ENCODE data around the gene EDNRA.
A peak's percentile ranks its signal among the peaks of the same experiment; 100 is the strongest.

Gene EDNRA

GRCh38 chr4:147542229-147542990 is 61.5 kb downstream of the EDNRA start:
- DNase-seq, result no peak

- no peak for DNase-seq
Measured at GRCh38 chr4:147543034-147543433, 62.1 kb downstream of the EDNRA start.

- no peak for DNase-seq
Measured at GRCh38 chr4:147546349-147546748, 65.5 kb downstream of the EDNRA start.

- no peak for DNase-seq
Measured at GRCh38 chr4:147547314-147548056, 66.6 kb downstream of the EDNRA start.

DNA sequence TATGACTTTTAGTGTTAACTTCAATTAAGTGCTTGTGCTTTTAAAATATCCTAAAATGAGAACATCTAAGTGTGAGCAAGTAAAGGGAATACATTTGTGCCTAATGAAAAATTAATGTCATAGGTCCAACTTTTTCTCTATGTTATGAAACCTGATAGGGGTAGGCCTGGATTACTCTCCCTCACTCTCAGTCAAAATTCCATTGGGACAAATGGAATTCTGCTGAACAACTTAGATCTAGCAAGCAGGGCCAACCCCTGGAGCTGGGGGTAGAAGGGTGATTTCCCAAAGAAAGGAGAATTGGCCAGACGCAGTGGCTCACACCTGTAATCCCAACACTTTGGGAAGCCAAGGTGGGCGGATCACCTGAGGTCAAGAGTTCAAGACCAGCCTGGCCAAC is 67.4 kb downstream of the EDNRA start:
- no peak for DNase-seq

DNA sequence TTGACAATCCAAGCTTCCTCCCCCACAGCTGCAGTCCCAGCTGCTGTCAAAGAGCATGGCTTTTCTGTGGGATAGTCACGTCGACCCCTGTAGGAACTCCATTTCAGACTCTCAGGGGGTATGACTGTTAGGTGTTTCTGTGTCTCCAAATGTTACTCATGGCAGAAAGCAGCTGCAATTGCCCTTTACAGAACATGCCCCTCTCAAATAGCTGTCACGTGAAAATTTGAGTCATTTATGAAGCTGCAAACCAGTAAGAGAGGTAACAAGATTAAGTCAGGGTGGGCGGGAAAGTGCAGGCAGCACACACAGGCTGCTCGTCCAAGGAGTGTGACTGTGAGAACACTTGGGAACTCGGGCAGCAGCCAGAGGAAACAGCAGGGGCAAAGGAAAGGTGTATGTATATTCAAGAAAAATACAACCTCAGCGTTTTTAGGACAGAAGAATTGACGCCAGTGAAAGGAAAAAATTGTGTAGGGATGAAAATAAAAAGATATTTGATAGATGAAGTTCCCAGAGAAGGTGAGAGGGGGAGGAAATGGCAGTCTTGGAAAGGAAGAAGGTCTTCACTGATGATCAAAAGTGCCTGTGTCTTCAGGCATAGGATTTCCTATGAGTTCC is 69.8 kb downstream of the EDNRA start:
- DNase-seq, result no peak

DNA sequence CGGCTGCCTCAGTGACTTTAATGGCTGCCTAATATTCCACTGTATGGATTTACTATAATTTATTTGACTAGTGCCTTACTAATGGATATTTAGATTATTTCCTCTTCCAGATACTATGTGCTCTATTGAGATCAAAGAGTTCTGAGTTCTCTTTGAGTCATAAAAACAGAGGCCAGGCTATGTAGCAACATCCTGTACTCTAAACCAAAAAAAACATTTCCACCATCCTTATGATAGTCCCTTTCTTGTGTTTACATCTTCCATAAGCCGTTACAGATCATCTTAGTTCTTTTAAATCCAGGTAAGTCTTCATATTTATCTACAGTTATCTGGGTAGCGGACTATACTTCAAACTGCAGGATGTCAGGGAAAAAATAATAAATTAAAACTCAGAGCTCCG is 79.7 kb downstream of the EDNRA start:
- no peak for DNase-seq

GRCh38 chr4:147566762-147567161 is 85.9 kb downstream of the EDNRA start:
- DNase-seq, result no peak

DNA sequence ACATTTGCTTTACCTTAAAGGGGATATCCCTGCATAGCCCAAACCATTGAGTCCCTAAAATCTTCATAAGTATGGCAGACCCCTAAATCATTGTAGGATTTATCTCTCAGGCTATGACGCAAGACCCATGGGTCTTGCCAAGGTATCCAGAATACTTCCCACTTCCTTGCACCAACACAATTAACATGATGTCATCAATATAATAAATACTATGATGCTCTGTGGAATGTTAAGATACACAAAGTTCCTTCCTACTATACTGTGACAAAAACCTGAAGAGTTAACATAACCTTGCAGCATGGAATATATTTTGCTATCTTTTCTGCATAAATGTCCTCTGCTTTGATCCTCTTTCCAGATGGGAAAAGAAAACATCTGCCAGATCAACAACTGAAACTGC is 86.4 kb downstream of the EDNRA start:
- DNase-seq, result no peak

- DNase-seq, result no peak
Measured at GRCh38 chr4:147570616-147571015, 89.7 kb downstream of the EDNRA start.

DNA sequence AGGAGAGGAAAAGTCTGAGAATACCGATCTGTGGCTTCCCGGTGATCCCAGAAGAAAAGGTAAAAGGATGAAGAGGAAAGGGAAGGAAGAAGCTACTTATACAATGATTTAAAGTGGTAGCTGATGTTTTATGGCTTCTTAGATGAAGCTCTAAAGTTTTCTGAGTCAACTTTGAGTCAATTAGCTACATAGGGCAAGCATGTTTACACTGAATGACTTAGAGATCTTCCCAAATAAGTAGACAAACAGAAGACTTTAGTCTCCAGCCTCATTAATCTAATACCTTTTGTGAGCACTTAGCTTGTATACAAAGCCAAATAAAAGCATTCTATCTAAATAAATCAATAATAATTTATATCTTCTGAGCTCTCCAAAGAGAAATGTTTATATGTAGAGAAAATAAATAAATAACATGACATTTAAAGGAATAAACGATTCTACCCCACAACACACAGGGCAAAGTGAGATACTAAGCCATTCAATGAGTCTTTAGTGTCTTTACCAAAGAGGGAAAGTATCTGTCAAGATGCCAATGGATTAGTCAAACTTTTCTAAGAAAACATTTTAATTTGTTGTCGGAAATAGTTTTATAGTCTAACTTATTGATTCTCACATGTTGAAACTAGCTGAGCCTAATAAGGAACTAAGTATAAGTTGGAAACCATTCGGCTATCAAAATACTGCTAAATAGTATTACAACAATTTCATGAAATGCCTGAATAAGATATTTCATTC is 90.3 kb downstream of the EDNRA start:
- DNase-seq, result no peak

DNA sequence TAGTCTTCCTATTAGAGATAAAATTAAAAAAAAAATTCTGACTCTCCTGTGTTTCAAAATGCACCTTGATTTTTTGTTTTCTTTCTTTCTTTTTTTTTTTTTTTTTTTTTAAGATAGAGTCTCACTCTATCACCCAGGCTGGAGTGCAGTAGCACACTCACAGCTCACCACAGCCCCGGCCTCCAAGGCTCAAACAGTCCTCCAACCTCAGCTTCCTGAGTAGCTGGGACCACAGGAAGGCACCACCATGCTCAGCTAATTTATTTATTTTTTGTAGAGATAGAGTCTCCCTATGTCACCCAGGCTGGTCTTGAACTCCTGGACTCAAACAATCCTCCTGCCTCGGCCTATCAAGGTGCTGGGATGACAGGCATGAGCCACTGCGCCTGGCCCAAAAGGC is 95.2 kb downstream of the EDNRA start:
- DNase-seq, result no peak

- no peak for DNase-seq
Measured at GRCh38 chr4:147578051-147578476, 97.2 kb downstream of the EDNRA start.

DNA sequence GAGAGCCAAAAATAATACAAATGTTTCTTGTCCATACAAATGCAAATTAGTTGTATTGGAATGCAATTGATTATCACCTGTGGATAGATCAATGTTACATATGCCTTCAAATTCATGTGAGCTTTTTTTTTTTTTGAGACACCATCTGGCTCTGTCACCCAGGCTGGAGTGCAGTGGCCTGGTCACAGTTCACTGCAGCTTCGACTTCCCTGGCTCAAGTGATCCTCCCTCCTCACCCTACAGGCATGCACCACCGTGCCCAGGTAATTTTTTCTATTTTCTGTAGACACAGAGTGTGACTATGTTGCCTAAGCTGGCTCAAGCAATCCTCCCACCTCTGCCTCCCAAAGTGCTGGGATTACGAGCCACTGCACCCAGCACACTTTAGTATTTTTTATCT is 97.7 kb downstream of the EDNRA start:
- no peak for DNase-seq

DNA sequence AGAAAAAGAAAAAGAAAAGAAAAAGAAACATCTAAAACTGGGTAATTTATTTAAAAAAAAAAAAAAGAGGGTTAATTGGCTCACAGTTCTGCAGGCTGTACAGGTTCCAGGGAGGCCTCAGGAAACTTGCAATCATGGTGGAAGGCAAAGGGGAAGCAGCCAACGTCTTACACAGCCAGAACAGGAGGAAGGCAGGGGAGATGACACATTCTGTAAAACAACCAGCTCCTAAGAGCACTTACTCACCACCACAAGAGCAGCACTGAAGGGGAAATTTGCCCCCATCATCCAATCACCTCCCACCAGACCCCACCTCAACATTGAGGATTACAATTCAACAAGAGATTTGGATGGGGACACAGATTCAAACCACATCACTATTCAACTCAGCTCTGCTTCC is 99.5 kb downstream of the EDNRA start:
- DNase-seq, result peak in 3 of 4 experiments; percentile 10 to 22 (median 22)

GRCh38 chr4:147581606-147582350 is 100.9 kb downstream of the EDNRA start:
- DNase-seq, result peak in 3 of 4 experiments; percentile 3 to 7 (median 4)

DNA sequence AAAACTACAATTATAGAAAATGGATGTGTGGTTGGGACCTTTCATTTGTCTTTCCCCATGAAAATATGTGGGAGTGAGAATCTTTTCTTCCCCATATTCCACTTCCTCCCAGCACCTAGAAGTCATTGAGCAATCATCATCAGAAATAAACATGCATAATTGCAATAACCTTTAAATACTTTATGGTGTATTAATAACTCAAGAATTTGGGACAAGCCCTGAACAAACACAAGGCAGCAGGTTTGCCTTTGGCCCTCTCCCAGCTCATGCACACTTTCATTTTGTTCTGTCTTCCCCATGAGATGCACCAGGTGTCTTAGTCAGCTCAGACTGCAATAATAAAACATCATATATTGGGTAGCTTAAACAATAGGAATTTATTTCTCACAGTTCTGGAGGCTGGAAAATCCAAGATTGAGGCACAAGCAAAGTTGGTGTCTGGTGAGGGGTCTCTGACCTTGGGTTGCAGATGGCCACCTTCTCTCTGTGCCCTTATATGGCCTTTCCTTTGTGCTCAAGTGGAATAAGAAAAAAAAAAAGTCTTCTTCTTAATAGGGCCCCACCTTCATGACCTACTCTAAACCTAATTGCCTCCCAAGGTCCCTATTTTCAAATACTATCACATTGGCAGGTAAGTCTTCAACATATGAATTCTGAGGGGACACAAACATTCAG is 101.6 kb downstream of the EDNRA start:
- DNase-seq, result peak in 3 of 4 experiments; percentile 2 to 16 (median 9)

DNA sequence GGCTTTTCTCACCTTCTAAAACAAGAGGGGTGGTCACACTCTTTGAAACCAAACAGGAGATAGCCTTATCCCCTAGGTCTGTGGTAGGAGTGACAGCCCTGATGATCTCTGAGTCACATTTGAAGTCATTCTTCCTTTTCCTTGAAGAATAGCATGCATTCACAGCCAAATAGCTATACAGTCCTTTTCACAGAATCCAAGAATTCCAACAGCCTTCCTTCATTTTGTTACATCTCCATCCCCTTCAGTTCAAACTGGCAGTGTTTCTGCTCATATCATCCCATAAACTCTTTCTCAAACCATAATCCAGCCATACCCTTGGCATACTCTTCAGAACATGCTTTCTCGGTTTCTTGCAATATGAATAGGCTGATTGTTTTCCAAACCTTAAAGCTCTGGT is 103.0 kb downstream of the EDNRA start:
- DNase-seq, result no peak

DNA sequence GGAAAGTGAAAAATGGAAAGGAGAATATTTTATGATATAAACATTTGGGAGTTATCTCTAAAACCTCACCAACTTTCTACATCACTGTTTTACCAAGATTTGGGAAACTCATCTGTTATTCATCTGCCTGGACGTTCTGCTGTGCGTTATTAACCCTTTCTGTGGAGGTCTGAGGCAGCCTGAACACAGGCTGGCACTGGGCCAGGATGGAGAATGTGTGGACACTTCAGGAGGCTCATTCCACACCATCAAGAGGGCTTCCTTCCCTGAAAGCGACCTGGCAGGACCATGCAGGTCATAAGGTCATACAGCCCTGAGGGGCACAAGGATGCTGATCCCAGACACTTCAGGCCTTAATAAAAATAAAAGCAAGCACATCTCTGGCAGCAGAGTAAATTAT is 105.1 kb downstream of the EDNRA start:
- DNase-seq, result no peak

DNA sequence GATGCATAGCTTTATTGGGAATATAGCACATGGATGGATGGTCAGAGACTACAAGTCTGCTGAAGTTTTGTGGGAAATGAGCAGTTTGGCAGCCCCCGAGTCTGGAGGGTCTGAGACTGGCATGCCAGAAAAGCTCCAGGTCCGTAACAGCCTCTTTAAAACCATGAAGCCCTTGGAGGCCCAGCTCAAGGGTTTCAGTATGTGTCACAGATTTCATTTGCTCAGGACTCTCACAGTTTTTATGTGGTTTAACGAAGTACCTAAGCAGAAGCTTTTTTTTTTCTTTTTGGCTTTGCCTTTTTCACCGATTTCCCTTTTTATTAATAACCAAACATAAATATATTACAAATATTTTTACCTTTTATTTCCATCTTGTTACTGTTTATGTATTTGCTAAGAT is 105.7 kb downstream of the EDNRA start:
- DNase-seq, result no peak

- no peak for DNase-seq
Measured at GRCh38 chr4:147587041-147587440, 106.1 kb downstream of the EDNRA start.

DNA sequence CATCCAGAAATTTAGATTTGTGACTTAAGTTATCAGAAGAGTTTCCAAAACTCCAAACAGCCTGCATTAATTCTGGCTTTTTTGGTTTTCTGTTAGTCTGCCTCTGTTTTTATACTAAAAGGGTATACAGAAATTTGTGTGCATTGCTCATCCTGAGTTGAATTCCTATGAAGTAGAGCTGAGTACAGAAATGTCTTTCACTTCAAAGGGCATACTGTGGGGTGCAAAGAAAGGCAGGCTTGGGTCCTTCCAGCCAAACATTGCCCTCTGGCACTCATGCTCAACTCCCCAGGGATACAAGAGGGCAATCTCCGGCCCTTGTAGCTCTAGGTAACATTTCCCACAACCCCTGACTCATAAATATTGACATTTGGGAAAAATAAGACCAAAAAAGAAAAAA is 108.7 kb downstream of the EDNRA start:
- no peak for DNase-seq

Measured in suppressor macrophage (primary cell).